H1 (cell line): ENCODE data around the gene EPHA1.

Experiments
- CHD2 ChIP-seq: IDR thresholded peaks from 2 replicates; pipeline ENCODE4 v1.6.1; 2012; ENCODE audit warnings: low read length, improper control_type of control experiment
- GABPA ChIP-seq: IDR thresholded peaks from 2 replicates; pipeline ENCODE4 v1.6.1; 2011; ENCODE audit warnings: mild to moderate bottlenecking, low read length, moderate library complexity, borderline replicate concordance; ENCODE audit not compliant: insufficient read depth
- MAFK ChIP-seq: IDR thresholded peaks from 2 replicates; pipeline ENCODE4 v1.6.1; 2012; ENCODE audit warnings: low read depth, mild to moderate bottlenecking, improper control_type of control experiment, low read length
- POLR2A ChIP-seq, 2 experiments: IDR thresholded peaks; 1 replicate in 1 of 2; 2 replicates in 1 of 2; pipeline ENCODE4 v1.6.1; 2011; ENCODE audit warnings: low read depth in 2 of 2, low read length in 2 of 2, mild to moderate bottlenecking in 2 of 2; ENCODE audit errors: control extremely low read depth in 1 of 2
- RAD21 ChIP-seq, 2 experiments: IDR thresholded peaks in 1 of 2; conservative IDR thresholded peaks in 1 of 2; 2 replicates each; pipeline ENCODE4 v1.6.1; 2011; ENCODE audit warnings: low read depth in 2 of 2, low read length in 2 of 2, improper control_type of control experiment in 1 of 2, inconsistent platforms in 1 of 2, mild to moderate bottlenecking in 1 of 2, moderate library complexity in 1 of 2
- SRF ChIP-seq: IDR thresholded peaks from 2 replicates; pipeline ENCODE4 v1.6.1; 2011; ENCODE audit warnings: mild to moderate bottlenecking, low read depth, low read length, moderate library complexity
- YY1 ChIP-seq: IDR thresholded peaks from 2 replicates; pipeline ENCODE4 v1.6.1; 2011; ENCODE audit warnings: low read depth, mild to moderate bottlenecking, low read length
- TF ChIP-seq, protein P1 (sequence below), 3 experiments: IDR thresholded peaks; 1 replicate in 2 of 3; 2 replicates in 1 of 3; pipeline versions ENCODE4 v1.5.1 to v1.6.1; 2011; ENCODE audit warnings: low read length in 3 of 3, mild to moderate bottlenecking in 3 of 3, inconsistent platforms in 2 of 3, low read depth in 1 of 3, moderate library complexity in 1 of 3; ENCODE audit not compliant: insufficient read depth in 1 of 3; ENCODE audit errors: control extremely low read depth in 1 of 3

DNA sequence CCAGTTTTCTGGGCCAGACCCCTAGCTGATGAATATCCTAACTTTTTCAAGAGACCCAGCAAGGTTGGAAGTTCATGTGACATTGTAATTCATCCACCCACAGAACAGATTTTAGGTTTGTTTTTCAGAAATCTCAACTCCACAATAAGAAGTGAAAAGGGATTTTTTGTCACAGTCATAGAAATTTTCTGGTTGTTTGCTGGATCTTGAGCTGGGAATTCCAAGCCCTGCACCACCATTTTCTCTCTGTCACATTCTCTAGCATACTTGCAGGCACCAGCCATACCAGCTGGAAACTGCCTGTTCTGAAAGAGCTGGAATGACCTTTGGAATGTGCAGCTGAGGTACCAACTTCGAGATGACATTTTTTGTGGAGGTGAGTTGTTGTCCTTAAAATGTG is 43.1 kb upstream of the EPHA1 start:
- TF ChIP-seq RAD21 (IDR thresholded peaks at IDR 0.05 in 1 of 2, conservative IDR thresholded peaks at IDR 0.05 in 1 of 2; ENCODE audit: low read depth in 2 of 2, low read length in 2 of 2) (no peak), YY1 (no peak), POLR2A (IDR thresholded peaks at IDR 0.05; ENCODE audit: control extremely low read depth in 1 of 2, low read depth in 2 of 2, low read length in 2 of 2) (no peak), MAFK (no peak), SRF (no peak), GABPA (no peak), CHD2 (no peak)
- TF ChIP-seq, protein P1, sequence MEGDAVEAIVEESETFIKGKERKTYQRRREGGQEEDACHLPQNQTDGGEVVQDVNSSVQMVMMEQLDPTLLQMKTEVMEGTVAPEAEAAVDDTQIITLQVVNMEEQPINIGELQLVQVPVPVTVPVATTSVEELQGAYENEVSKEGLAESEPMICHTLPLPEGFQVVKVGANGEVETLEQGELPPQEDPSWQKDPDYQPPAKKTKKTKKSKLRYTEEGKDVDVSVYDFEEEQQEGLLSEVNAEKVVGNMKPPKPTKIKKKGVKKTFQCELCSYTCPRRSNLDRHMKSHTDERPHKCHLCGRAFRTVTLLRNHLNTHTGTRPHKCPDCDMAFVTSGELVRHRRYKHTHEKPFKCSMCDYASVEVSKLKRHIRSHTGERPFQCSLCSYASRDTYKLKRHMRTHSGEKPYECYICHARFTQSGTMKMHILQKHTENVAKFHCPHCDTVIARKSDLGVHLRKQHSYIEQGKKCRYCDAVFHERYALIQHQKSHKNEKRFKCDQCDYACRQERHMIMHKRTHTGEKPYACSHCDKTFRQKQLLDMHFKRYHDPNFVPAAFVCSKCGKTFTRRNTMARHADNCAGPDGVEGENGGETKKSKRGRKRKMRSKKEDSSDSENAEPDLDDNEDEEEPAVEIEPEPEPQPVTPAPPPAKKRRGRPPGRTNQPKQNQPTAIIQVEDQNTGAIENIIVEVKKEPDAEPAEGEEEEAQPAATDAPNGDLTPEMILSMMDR (IDR thresholded peaks at IDR 0.05; ENCODE audit: control extremely low read depth in 1 of 3, insufficient read depth in 1 of 3, low read depth in 1 of 3, low read length in 3 of 3), result no peak
